Stomach (tissue), 4 donors: ENCODE measurements around the gene RAPH1.

ENCODE experiments used
- EP300 ChIP-seq: sonication (generic); formaldehyde crosslinking; IDR thresholded peaks from one replicate; pipeline ENCODE4 v1.6.1; 2017; ENCODE audit warnings: antibody characterized with exemption
- POLR2A ChIP-seq, 4 donors: fragments of 450-650 bp; IDR thresholded peaks; one replicate each; pipeline ENCODE4 v1.6.1; 2016; ENCODE audit warnings: antibody characterized with exemption in 4 of 4, control low read depth in 2 of 4, mild to moderate bottlenecking in 1 of 4, moderate library complexity in 1 of 4

GRCh38 chr2:203565076-203565475 is 30.0 kb upstream of the RAPH1 start:
- TF ChIP-seq POLR2A (IDR thresholded peaks at IDR 0.05) (no peak), EP300 (no peak)
